ENCODE measurements around the gene SLX4IP.

The SLX4IP gene

DNA sequence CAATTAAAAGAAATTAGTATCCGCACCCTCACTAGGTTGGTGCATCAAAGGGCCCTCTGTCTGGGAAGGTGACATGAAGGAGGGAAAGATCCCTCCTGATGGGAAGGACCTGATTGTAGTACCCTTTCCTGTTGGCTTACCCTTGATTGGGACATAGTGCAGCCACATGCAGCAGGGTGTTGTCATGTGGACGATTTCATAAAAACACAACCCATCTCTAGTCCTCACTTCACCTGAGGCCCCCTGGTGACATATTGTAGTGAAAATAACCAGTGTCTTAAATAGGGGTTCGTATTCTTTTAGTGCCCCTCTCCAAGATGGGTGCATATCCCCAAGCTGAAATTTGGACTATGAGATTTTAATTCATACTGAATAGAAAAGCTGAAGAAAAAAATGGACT is 97.3 kb downstream of the SLX4IP start:
- TF ChIP-seq, protein P1, sequence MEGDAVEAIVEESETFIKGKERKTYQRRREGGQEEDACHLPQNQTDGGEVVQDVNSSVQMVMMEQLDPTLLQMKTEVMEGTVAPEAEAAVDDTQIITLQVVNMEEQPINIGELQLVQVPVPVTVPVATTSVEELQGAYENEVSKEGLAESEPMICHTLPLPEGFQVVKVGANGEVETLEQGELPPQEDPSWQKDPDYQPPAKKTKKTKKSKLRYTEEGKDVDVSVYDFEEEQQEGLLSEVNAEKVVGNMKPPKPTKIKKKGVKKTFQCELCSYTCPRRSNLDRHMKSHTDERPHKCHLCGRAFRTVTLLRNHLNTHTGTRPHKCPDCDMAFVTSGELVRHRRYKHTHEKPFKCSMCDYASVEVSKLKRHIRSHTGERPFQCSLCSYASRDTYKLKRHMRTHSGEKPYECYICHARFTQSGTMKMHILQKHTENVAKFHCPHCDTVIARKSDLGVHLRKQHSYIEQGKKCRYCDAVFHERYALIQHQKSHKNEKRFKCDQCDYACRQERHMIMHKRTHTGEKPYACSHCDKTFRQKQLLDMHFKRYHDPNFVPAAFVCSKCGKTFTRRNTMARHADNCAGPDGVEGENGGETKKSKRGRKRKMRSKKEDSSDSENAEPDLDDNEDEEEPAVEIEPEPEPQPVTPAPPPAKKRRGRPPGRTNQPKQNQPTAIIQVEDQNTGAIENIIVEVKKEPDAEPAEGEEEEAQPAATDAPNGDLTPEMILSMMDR (IDR thresholded peaks at IDR 0.05; ENCODE audit: borderline replicate concordance, insufficient read depth, low read depth, low read length): no peak
- no peak overlapping the region for H3K4me3 ChIP-seq (ENCODE audit: low read depth, low read length)

GRCh38 chr20:10536531-10536930 is 101.4 kb downstream of the SLX4IP start:
- TF ChIP-seq, protein P1 (IDR thresholded peaks at IDR 0.05; ENCODE audit: borderline replicate concordance, insufficient read depth, low read depth, low read length): peak; percentile 47; the same call in 1 of the 2 replicates
- H3K4me3 ChIP-seq (ENCODE audit: low read depth, low read length): no peak overlapping the region

DNA sequence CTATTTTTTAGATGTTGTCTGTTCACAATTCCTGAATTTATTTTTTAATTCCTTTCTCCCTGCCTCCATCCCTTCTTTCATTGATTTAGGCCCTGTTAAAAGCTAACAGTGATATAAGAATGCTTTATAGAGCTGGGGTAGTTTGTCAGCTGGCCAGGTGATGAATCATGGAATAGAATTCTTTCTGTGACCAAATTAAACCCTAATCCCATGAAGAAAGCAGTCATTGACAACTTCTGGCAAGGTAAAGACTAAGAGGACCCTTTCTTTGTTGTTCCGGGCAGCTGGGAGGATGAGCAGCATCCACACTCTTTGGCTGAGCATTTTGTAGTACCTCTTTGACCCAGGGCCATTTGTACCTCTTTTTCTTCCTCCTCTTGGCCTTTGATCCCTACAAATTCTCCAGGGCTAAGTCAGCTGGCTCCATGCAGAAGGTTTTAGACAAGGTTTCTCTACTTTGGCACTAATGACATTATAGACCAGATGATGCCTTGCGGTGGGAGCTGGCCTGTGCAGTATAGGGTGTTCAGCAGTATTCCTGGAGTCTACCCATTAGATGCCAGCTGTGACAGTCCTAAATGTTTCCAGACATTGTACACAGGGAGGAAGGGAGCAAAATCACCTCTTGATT is 102.9 kb downstream of the SLX4IP start:
- TF ChIP-seq, protein P1 (IDR thresholded peaks at IDR 0.05; ENCODE audit: borderline replicate concordance, insufficient read depth, low read depth, low read length): no peak
- H3K4me3 ChIP-seq (ENCODE audit: low read depth, low read length): no peak overlapping the region

- TF ChIP-seq, protein P1 (IDR thresholded peaks at IDR 0.05; ENCODE audit: borderline replicate concordance, insufficient read depth, low read depth, low read length): no peak
- no peak overlapping the region for H3K4me3 ChIP-seq (ENCODE audit: low read depth, low read length)
Measured at GRCh38 chr20:10538768-10539167, 103.7 kb downstream of the SLX4IP start.

DNA sequence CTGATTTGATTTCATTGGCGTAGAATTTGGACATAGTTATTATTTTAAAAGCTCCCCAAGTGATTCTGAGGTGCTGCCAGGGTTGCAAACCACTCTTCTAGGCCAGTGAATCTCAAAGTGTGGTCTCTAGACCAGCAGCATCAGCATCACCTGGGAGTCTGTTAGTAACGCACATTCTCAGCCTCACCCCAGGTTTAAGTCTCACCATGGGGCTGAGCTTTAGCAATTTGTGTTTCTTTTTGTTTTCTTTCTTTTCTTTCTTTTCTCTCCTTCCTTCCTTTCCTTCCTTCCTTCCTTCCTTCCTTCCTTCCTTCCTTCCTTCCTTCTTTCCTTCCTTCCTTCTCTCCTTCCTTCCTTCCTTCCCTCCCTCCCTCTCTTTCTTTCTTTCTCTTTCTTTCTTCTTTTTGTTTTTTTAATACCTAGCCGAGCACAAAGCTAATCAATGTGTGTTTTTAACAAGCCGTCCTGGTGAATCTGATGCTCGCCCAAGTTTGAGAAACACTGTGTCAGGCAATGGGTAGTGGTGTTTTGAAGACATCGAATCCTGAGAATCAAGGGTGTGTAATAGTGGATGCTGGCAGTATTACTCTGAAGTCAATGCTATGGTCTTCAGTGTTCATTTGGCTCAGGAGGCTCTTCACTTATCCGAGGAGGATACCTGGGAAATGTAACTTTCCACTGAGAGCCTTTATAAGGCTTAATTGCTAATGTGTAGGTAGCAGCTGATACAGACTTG is 104.9 kb downstream of the SLX4IP start:
- H3K4me3 ChIP-seq (ENCODE audit: low read depth, low read length): no peak overlapping the region
- TF ChIP-seq, protein P1 (IDR thresholded peaks at IDR 0.05; ENCODE audit: borderline replicate concordance, insufficient read depth, low read depth, low read length): no peak

- no peak overlapping the region for H3K4me3 ChIP-seq (ENCODE audit: low read depth, low read length)
- TF ChIP-seq, protein P1 (IDR thresholded peaks at IDR 0.05; ENCODE audit: borderline replicate concordance, insufficient read depth, low read depth, low read length): no peak
Measured at GRCh38 chr20:10540636-10541493, 105.8 kb downstream of the SLX4IP start.

Measured in GM12875 (cell line).